Measurements from ENCODE around the gene SHISA8. TPM values are rescaled to one million over a fixed set of nuclear protein-coding genes. Genes with fewer than 3 reads are reported as not detected.

SHISA8 gene
- polyA plus RNA-seq, 3 donors = 0.22 to 0.42 (median 0.25) TPM

DNA sequence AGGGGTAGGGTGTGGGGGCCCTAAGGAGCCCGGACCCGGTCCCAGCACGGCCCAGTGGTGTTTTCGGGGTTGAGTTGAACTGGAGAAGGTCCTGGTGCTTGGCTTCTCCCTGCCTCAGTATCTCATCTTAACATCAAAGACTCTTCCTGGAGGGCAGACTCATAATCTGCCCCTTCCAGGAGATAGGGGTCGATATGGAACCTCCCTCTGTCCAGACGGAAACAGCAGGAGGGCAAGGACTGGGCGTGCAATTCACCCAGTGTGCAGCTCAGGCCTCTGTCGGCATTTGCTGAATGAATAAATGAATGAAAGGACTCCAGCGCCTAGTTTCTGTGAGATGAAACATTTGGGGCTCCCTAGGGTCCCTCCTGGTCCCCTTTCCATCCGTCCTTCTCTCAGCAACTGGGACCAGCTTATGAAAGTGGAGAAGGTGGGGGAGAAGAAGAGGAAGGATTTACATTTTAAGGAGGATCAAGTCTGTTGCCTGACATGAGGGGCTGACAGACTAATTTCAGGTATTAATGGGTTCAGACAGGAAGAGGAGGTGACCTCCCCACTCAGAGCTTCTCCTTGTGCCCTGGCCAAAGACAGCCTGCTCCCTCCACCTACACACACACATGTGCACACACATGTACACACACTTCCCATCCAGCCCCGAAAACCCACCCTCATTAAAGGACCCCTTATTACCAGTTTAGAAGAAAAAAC is 1.1 kb upstream of the SHISA8 start:
- no peak for DNase-seq (ENCODE audit: low read depth in 3 of 3, low spot score in 2 of 3)

DNA sequence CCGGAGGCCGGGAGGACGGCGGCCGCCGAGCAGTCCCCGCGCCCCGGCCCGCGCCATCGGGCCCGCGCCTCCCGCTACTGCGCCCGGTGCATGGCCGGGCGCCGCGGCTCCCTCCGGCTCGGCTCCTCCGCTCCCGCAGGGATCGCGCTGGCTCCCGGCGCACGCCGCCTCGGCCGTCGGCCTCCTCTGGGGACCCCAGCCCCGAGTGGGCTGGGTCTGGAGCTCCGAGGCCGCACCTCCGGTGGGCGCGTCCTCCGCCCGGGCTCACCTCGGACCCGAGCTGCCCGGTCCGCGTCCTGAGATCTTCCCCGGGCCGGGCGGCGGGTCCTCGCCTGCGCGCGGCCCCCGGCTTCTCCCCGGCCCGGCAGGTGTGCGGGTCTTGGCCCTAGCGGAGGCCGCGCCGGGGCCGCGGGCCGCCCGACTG is 251 bp downstream of the SHISA8 start:
- no peak for DNase-seq (ENCODE audit: low read depth in 3 of 3, low spot score in 2 of 3)

DNA sequence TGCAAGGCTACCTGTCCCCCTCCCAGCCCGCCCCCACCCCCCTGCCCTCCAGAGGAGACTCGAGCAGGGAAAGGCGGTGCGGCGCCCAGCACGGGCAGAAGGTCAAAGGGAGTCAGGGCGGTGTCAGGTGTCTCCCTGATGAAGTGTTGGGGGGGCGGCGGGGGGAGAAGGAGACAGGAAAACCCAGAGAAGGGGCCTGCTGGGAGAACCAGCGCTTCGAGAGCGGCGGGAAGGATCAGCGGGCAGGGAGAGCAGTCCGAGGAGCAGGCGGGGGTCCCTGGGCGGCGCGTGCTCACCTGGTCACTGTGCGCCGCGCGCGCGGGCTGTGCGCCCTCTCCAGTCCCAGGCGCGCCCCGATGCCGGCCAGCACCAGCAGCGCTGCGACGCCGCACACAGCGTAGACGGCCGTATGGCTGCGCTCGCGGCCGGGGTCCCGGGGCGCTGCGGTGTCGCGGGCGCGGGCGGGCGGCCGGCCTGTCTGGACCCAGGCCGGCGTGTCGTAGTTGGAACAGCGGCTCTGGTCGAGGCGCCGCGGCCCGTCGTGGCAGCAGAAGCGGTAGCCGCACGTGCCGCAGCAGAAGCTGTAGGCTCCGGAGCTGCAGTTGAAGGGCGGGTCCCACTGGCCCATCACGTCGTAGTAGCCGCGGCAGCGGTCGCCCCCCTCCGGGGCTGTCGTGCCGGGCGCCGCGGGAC is 886 bp downstream of the SHISA8 start:
- no peak for DNase-seq (ENCODE audit: low read depth in 3 of 3, low spot score in 2 of 3)

DNA sequence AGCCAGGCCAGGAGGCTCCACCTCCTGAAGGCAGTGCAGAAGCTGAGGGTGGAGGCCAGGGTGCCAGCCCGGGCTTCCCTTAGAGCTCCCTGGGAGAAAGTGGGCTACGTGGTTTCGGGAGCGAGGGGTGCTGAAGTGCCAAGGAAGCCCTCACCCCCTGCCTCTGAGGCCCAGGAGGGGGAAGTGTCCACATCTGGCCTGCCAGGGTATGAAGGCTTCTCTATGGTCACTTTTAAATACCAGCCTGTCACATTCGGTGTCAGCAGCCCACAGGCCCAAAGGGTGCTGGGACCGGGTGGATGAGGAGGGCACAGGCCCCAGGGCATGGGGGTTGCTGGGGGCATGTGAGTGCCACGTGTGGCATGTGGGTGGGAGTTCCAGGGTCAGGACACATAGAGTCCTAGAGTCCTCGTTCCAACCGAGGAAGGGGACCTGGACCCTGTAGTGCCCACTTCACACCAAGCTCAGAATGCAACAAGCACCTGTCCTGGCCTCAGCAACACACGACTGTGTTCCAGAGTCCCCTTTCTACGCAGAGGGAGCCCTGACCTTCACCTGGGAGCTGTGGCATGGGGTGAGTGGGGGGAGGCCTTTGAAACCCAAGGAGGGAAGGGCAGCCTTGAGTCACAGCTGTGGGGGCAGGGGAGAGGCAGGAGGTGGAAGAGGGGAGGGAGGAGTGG is 1.7 kb downstream of the SHISA8 start:
- DNase-seq (ENCODE audit: low read depth in 3 of 3, low spot score in 2 of 3) = no peak

DNA sequence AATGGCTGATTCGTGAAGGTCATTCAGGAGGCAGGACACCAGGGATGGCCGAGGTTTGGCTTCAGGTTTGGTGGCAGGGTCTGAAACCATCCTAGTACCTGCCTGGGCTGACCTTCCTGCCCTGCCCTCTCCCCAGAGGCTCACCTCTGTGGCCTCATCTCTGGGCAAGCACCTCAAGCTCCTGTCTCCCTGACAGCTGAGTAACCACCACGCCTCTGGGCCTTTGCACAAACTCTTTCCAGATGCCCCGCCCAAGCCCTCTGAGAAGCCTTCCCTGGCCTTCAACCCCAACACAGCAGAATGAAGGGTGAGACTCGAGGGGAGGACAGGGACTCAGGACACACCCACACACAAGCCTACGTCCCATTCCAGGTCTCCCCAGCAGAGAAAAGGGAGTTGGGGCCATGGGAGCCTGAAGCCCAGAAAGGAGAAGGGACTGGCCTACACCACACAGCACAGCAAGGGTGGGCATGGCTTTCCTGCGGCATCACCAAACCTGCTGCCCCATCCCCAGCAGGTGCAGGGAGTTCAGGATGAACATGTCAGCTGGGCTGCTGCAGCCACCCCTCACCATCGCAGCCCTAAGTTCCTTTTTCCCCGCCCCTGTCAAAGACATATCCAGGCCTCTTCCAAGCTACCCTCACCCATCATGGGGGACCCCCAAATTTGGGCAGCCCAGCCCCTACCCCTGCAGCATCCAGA is 2.4 kb downstream of the SHISA8 start:
- no peak for DNase-seq (ENCODE audit: low read depth in 3 of 3, low spot score in 2 of 3)

DNA sequence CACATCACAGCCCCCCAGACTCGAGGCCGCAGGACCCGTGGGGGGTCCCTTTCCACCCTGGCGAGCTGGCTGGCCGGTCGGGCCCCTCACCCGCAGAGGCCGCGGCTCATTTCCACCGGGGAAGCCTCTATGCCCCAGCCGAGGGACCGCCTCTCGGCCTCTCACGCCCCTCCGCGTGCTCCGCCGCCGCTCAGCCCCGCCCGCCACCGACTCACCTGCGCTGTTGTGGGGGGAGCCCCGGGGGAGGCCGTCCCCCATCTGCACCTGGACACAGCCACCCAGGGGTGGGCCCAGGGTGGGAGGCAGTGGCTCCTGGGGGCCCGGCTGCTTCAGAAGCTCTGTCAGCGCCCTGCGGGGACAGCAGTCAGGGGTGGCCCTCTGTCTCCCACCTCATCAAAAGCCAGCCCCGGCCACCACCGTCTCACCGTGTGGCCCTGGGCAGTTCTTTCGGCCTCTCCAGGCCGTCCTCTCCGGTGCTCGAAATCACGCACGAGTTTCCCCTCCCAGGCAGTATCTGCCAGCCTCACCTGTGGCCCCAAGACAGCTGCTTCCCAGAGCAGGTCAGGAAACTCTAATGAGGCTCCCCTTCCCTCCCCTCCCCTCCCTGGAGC is 3.8 kb downstream of the SHISA8 start:
- DNase-seq (ENCODE audit: low read depth in 3 of 3, low spot score in 2 of 3) = no peak

DNA sequence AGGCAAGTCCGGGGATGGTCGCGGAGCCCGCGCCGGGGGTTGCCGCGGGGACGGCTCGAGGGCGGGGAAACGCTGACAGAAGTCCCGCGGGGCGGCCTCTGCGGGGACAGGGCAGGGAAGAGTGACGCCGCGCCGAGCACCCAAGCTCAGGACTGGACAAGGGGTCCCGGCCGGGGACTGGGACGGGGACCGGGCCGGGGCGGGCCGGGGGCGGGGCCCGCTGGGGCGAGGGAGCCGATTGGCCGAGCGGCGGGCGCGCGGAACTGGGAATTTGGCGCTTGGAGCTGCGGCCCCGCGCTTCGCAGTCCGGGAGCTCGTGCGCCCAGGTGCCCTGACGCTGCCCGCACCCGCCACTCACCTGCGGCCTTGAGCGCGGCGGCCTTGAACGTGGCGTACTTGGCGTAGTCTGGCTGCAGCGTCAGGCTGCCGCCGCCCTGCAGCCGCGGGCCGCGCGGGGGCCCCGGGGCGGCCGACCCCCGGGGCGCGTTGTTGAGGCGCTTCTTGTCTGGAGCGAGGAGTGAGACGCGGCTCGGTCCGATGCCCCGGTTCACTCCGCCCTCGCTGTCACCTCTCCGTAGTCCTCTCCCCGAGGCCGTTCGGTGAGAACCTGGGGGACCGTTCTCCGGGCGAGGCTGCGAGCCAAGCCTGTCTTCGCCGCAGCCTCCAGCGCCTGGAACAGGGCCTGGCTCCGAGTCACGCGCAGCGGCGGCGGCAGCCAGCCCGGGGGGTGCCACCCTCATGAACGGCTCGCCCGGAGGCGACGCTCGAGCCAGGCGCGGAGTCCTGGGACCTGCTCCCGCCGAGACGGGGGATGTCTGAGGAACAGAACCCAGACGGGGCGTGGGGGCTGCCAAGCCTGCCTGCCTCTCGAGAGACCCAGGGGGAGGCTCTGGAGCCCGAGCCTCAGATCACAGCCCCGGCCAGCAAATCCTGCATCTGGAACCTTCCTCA is 4.5 kb downstream of the SHISA8 start:
- DNase-seq (ENCODE audit: low read depth in 3 of 3, low spot score in 2 of 3) = no peak

DNA sequence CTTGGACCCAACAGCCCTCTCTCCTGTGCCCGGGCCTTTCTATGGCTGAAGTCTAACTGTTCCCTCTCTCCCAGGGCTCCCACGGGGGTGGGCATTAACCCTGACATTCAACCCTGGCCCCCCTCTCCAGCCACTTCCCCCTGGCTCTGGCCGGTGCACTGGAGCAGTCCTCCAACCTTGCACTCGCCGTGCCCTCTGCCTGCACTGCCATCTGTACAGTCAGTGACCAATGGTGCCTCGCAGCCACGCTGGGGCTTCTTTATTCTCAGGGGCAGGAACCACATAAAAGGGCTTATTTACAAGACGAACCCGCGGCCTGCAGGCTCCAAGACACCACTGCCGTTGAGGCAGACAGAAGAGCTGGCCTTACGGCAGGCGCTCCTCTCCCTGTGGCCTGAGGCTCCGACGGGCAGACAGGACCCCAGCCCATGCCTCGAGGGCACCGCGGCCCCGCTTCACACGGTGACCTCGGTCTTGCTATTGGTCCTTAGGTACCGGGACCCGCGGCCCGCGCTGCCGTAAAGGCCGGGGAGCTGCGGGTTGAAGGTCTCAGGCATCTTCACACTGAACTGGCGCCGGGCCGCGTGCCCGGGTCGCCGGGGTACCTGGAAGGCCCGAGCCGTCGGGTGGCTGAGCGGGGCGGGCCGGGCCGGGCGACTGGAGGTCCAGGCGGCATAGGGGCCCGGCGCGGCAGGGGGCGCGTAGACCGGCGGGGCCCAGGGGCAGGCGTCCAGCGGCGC is 5.4 kb downstream of the SHISA8 start:
- no peak for DNase-seq (ENCODE audit: low read depth in 3 of 3, low spot score in 2 of 3)

DNA sequence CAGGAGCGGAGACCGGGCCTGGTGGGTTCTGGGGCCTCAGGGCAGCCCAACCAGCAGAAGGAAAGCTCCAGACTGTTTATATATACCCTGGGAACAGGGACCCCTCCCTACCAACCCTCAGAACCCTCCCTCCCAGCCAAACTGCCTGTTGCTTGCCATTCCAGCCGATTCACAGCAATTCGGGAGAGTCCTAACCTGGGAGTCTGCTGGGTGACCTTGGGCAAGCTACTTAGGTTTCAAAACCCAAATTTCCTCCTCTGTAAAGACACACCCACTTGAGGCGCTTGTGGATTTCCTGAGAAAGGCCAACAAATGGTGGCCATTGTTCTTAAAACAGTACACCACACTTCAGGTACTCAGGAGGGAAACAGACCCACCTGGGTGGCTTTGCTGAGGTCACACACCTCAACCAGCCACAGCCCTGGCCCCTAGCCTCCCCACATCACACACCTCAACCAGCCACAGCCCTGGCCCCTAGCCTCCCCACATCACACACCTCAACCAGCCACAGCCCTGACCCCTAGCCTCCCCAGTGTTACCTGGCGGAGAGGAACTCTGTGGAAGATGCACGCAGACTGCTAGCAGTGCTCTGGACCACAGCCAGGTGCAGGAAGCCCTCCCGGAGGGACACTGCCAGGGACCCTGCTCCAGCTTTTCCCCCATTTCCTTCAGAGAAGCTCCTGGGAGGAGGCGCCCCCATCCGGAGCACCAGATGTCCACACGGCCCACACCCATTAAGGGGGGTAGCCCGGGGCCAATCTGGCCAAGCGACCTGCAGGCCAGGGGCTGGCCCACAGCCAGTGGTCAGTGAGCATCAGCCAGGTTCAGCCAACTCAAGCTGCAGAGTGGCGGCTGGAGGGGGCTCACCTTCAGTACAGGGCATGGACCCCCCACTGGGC is 6.2 kb downstream of the SHISA8 start:
- no peak for DNase-seq (ENCODE audit: low read depth in 3 of 3, low spot score in 2 of 3)

DNA sequence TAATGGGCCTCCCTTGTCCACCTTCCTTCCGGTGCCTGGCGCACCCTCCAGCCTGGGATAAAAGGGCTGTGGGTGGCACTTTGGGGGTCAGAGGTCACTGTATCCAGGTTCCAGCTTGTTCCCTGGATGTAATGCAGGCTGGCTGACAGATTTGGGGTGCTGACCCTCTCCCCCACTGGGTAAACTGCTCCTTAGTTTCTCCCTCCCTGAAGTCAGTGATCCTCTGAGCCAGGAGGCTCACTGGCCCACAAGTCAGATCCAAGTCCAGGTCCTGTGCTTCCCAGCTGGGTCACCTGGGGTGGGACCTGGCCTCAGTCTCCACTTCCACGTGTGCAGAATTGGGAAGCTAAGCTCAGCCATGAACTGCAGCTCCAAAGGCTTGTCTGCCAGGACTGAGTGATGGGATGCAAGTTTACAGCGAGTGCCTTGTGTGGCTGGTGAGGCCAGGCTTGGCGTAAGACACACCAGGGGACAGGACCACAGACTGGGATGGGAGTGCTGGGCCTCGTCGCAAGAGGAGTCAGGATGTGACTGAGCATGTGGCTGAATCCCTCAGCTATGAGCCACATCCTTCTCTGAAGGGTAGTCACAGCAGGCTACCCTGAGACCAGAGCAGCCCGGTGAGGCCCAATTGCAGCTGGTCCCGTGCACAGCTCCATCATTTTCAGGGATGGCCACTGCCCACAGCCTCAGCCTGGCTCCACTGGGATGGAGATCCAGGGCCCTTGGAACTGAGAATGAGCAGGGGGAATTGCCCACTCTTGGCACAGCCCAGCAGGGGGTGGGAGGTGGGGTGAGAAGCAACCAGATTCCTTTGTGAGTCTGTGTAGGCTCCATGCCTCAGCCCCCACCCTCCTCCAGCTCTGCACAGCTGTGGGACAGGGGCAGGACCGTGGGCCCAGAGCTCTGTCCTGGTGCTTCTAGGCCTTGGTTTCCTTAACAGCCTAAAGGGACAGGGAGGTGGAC is 7.2 kb downstream of the SHISA8 start:
- DNase-seq (ENCODE audit: low read depth in 3 of 3, low spot score in 2 of 3) = no peak

DNA sequence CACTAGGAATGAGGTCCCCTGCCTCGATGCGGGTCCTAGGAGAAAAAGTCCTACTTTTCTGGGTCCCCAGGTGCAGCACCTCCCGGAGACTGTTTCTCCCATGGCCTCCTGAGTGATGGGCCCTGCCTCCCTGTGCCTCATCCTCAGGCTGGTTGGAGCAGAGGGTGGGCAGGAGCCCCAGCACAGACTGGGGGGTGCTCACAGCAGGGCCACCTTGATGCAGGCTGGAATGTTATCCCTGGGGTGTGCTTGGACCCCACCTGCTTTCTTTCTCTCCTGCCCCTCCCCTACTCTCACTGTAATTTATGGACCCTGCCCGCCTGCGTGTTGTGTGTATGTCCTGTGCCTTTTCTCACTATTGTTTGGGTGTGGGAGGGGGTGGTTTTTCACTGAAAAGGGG is 8.1 kb downstream of the SHISA8 start:
- no peak for DNase-seq (ENCODE audit: low read depth in 3 of 3, low spot score in 2 of 3)

DNA sequence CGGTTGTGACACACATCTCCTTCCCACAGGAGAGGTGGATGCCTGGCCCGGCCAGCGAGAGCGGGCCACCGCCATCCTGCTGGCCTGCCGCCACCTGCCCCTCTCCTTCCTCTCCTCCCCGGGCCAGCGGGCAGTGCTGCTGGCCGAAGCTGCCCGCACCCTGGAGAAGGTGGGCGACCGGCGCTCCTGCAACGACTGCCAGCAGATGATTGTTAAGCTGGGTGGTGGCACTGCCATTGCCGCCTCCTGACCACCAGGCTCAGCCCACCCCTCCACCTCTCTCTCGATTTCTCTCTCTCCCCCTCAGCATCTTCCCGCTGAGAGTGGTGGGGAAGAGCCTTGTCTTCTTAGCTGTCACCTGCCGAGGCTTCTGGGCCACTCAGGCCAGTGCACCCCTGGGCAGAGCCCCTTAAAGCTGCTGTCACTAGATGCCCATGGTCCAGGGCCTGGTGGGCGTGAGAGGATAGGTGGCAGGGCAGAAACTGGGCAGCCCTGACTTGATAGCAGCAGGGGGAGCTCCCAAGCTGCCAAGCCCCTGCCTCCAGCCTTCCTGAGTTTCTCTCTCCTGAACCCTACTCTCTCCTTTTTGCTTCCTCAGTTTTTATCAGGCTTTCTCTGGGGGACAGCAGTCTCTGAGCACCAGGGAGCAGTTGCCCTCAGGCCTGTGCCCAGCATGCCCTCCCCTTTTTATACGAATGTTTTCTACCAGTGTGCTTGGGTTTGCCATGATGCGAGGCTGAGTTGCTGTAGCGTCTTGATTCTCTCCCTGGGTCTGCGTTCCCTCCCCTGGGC is 9.3 kb downstream of the SHISA8 start:
- no peak for DNase-seq (ENCODE audit: low read depth in 3 of 3, low spot score in 2 of 3)

DNA sequence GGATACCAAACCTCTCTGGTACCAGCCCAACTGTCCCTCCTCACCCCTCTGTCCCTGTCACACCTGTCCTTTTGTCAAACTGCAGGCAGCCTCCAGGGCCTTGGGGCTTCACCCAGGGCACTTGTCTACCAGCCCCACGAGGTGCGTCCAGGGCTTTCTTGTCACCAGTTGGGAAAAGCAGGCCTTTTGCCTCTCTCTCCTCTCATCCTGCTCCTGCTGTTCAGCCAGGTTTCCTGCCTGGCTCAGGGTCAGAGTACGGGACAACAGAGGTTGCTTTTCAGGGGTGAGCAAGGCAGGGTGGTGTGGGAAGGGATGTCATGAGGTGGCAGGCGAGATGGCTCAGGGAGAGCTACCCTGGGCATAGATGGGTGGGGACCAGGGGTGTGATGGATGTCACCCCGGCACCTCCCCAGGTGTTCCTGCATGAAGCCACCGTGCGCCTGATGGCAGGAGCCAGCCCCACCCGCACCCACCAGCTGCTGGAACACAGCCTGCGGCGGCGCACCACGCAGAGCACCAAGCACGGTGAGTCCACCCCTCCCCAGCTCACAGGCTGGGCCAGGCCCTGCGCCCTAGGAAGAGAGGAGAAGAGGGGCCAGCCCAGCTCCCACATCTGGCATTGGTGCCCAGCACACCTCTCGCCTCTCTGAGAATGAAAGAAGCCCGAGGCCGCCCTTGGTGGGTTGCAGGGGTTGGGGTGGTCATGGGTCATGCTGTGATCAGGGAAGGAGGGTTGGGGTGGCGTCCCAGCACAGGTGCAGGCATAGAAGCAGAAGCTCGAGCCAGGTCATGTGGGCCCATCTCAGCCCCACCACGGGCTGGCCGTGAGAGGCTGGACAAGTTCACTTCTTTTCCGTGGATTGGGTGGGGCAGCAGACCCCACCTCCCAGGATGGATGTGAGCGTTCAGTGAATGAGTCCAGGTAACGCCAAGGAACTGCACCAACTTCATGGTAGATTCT is 10.1 kb downstream of the SHISA8 start:
- DNase-seq (ENCODE audit: low read depth in 3 of 3, low spot score in 2 of 3) = no peak

DNA sequence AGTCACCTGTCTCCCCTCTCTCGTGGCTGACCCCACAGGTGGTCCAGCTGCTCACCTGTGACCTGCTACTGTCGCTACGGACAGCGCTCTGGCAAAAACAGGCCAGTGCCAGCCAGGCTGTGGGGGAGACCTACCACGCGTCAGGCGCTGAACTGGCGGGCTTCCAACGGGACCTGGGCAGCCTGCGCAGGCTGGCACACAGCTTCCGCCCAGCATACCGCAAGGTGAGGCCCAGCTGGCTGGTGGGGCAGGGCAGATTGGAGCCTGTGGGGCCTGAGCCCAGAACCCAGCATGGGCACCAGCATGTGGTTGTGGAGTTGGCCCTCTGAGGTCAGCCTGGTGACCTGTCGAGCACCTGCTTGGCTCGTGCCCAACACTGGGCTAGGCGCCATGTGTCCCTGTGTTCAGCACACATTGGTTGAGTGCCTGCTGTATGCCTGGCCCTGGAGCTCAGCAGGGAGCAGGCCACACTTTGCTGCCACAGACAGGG is 11.9 kb downstream of the SHISA8 start:
- no peak for DNase-seq (ENCODE audit: low read depth in 3 of 3, low spot score in 2 of 3)

DNA sequence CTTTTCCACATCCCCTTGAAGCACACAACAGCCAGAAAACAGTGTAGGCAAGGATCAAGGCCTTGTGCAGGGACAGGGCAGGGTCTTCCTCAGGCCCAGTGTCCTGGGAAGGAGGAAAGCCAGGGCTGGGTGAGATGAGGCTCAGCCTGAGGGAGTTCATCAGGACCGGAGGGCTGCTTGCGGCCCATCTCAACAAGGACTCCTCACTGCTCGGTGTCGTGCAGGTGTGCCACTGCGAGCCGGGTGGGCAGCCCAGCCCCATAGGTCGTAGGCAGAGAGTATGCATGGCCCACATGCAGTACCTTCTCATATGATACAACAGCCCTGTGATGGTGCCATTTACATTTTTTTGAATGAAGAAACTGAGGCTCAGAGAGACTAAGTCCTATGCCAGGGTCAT is 12.9 kb downstream of the SHISA8 start:
- DNase-seq (ENCODE audit: low read depth in 3 of 3, low spot score in 2 of 3) = no peak

All from right renal cortex interstitium (tissue), 3 donors.